ENCODE data around the gene COL4A1.

COL4A1 gene

GRCh38 chr13:110256126-110256905 lies 50.6 kb downstream of the COL4A1 start:
- H3K27me3 ChIP-seq (ENCODE audit: insufficient read depth, low read depth): no peaks in the 10 kb centered on the region
- no peak overlapping the region for H2AFZ ChIP-seq (ENCODE audit: low read depth)
- peaks cover 5% of the 10 kb centered on the region for H3K4me1 ChIP-seq (ENCODE audit: low read depth, poor library complexity, severe bottlenecking)
- H4K20me1 ChIP-seq (ENCODE audit: insufficient read depth): no peaks in the 10 kb centered on the region
- H3K79me2 ChIP-seq (ENCODE audit: insufficient read depth, low read depth): no peaks in the 10 kb centered on the region
- H3K27ac ChIP-seq: no peak overlapping the region
- H3K4me3 ChIP-seq (IDR thresholded peaks at IDR 0.05; ENCODE audit: insufficient read depth, low read depth, low read length): no peak overlapping the region
- TF ChIP-seq CTCF (conservative IDR thresholded peaks at IDR 0.05; ENCODE audit: low read depth, low read length): no peak
- H3K9ac ChIP-seq: no peak overlapping the region
- H3K4me2 ChIP-seq: no peak overlapping the region
- no peaks in the 10 kb centered on the region for H3K36me3 ChIP-seq (ENCODE audit: insufficient read depth)

- Histone ChIP-seq H3K36me3 (ENCODE audit: insufficient read depth) (no peaks in the 10 kb centered on the region), H3K79me2 (ENCODE audit: insufficient read depth, low read depth) (no peaks in the 10 kb centered on the region), H3K27ac (no peak overlapping the region), H3K9ac (no peak overlapping the region), H3K4me1 (ENCODE audit: low read depth, poor library complexity, severe bottlenecking) (peaks cover 5% of the 10 kb centered on the region), H2AFZ (ENCODE audit: low read depth) (no peak overlapping the region), H3K27me3 (ENCODE audit: insufficient read depth, low read depth) (no peaks in the 10 kb centered on the region), H3K4me3 (IDR thresholded peaks at IDR 0.05; ENCODE audit: insufficient read depth, low read depth, low read length) (no peak overlapping the region), H4K20me1 (ENCODE audit: insufficient read depth) (no peaks in the 10 kb centered on the region), H3K4me2 (no peak overlapping the region)
- no peak for TF ChIP-seq CTCF (conservative IDR thresholded peaks at IDR 0.05; ENCODE audit: low read depth, low read length)
Observed at GRCh38 chr13:110254751-110255553, 52.0 kb downstream of the COL4A1 start.

- Histone ChIP-seq H3K36me3 (ENCODE audit: insufficient read depth) (no peaks in the 10 kb centered on the region), H3K4me1 (ENCODE audit: low read depth, poor library complexity, severe bottlenecking) (peaks cover 5% of the 10 kb centered on the region), H3K9ac (no peak overlapping the region), H3K4me3 (IDR thresholded peaks at IDR 0.05; ENCODE audit: insufficient read depth, low read depth, low read length) (no peak overlapping the region), H2AFZ (ENCODE audit: low read depth) (no peak overlapping the region), H4K20me1 (ENCODE audit: insufficient read depth) (no peaks in the 10 kb centered on the region), H3K27me3 (ENCODE audit: insufficient read depth, low read depth) (no peaks in the 10 kb centered on the region), H3K79me2 (ENCODE audit: insufficient read depth, low read depth) (no peaks in the 10 kb centered on the region), H3K27ac (no peak overlapping the region), H3K4me2 (no peak overlapping the region)
- TF ChIP-seq CTCF (conservative IDR thresholded peaks at IDR 0.05; ENCODE audit: low read depth, low read length): no peak
Observed at GRCh38 chr13:110254151-110254679, 52.7 kb downstream of the COL4A1 start.

GRCh38 chr13:110251193-110251819 lies 55.7 kb downstream of the COL4A1 start:
- H2AFZ ChIP-seq (ENCODE audit: low read depth): no peak overlapping the region
- no peaks in the 10 kb centered on the region for H3K4me1 ChIP-seq (ENCODE audit: low read depth, poor library complexity, severe bottlenecking)
- H3K27ac ChIP-seq: no peak overlapping the region
- TF ChIP-seq CTCF (conservative IDR thresholded peaks at IDR 0.05; ENCODE audit: low read depth, low read length): no peak
- no peak overlapping the region for H3K4me3 ChIP-seq (IDR thresholded peaks at IDR 0.05; ENCODE audit: insufficient read depth, low read depth, low read length)
- H4K20me1 ChIP-seq (ENCODE audit: insufficient read depth): no peaks in the 10 kb centered on the region
- H3K4me2 ChIP-seq: no peak overlapping the region
- H3K36me3 ChIP-seq (ENCODE audit: insufficient read depth): no peaks in the 10 kb centered on the region
- H3K79me2 ChIP-seq (ENCODE audit: insufficient read depth, low read depth): no peaks in the 10 kb centered on the region
- H3K9ac ChIP-seq: no peak overlapping the region
- H3K27me3 ChIP-seq (ENCODE audit: insufficient read depth, low read depth): no peaks in the 10 kb centered on the region
